Stimulated activated naive CD4-positive, alpha-beta T cell treated with Interleukin-2 at 50 U/mL for 16 hours (primary cell): ENCODE measurements around the gene LHFPL5.

Experiments used
- DNase-seq: peaks from one replicate; lab custom pipeline; 2025; lab: John Stamatoyannopoulos, UW

Gene LHFPL5

GRCh38 chr6:35804996-35805736 lies at the start of gene LHFPL5:
Gene LHFPL5, plus strand, starts transcription at chr6:35805352. Its CDS starts 319 bp downstream, at chr6:35805671.
- DNase-seq, result no peak

DNA sequence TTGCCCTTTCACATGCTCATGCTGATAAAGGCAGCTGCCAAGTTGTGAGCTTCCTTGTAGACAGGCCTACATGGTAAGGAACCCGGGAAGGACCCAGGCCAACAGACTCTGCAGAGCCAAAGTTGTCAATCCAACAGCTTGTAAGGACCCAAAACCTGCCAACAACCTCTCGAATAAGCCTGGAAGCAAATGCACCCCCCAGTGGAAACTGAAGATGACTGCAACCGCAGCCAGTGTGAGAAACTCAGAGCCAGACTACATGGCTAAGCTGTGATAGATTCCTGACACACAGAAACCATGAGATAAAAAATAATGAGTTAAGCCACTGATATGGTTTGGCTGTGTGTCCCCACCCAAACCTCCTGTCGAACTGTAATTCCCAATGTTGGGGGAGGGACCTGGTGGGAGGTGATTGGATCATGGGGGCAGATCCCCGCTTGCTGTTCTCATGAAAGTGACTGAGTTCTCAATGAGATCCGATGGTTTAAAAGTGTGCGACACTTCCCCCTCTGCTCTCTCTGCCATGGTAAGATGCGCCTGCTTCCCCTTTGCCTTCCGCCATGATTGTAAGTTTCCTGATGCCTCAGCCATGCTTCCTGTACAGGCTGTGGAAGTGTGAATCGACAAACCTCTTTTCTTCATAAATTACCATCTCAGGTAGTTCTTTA lies 47.6 kb upstream of the LHFPL5 start:
- DNase-seq, result no peak

GRCh38 chr6:35759426-35759825 lies 45.7 kb upstream of the LHFPL5 start:
- no peak for DNase-seq

GRCh38 chr6:35765739-35766138 lies 39.4 kb upstream of the LHFPL5 start:
- DNase-seq, result no peak

GRCh38 chr6:35769211-35769610 lies 35.9 kb upstream of the LHFPL5 start:
- DNase-seq, result no peak

DNA sequence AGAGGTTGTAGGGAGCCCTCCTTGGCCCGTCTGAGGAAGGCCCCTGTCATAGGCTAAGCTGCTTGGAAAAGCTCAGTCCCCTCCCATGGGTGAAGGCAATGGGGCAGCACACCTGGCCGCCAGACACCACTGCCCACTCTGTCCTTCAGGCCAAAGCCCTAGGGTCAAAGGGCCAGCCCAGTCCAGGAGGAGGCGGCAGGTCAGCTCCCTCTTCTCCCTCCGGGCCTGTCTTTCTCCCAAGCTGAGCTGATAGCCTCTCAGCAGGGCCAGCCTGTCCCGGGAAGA lies 33.9 kb upstream of the LHFPL5 start:
- DNase-seq, result no peak

DNA sequence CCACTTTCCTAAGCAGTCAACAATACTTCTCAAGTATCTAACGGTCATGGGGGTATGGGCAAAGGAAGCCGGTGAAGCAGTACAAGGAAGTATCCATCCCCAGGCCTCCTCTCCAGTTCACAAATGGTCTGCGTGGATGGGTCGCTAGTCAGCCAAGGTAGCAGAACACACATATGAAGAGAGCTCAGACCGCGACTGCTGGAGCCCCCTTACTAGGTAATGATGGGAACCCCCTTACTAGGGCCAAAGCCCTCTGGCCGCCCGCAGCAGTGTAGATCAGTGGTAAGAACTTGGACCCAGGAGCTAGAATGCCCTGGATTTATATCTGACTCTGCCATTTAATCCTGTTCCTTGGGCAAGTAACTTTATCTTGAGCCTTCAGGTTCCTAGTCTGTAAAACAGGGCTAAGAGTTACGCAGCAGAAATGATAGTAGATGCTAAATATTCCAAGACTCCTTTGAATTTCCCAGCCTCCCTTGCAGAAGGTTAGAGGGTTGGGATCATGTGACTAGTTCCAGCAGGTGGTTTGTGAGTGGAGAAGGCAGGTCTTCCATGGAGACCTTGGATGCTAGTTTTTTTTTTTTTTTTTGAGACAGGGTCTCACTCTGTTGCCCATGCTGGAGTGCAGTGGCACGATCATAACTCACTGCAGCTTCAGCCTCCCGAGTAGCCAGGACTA lies 30.9 kb upstream of the LHFPL5 start:
- DNase-seq, result no peak

- no peak for DNase-seq
Observed at GRCh38 chr6:35775031-35775430, 30.1 kb upstream of the LHFPL5 start.

DNA sequence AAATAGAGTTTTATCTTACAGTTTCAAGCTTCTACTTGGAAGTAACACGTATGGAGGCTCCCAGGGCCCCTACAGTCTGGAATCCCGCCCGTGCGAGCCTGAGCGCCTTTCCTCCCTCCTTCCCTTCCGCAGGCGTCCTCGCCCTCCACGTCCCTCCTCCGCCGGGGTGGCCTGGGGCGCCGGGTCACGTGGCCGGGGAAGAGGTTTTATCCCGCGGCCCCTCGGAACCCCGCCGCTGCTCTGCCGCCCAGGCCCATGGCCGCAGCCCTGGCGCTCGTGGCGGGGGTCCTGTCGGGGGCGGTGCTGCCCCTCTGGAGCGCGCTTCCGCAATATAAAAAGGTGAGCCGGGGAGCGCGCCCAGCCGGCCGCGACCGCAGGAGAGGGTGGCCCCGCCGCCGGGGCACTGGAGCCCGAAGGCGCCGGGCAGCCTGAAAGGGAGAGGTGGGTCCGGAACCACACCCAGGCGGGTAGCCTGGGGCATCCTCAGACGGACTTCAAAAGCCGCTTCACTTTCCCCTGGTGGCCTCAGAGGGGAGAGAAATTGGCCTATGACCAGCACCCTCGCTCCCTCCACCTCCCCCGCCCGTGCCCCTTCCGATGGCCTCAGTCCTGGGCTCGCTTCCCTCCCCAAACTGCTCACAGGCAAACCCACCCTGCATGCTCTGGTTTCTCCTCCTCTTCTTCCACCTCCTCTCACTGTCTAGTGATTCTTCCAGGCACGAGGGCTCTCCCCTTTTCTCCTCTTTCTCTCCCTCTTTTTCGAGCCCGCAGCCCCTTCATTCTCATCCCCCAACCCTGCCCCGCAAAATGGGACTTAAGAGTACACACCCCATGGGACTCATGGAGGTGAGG lies 28.6 kb upstream of the LHFPL5 start, which contains the start of gene CLPSL2:
CLPSL2 (plus strand) TSS at position 235 of the 852 bp plus-strand sequence; CDS start at position 256, 21 bp downstream.
- DNase-seq, result no peak

GRCh38 chr6:35777356-35778102 lies 27.6 kb upstream of the LHFPL5 start:
- no peak for DNase-seq

DNA sequence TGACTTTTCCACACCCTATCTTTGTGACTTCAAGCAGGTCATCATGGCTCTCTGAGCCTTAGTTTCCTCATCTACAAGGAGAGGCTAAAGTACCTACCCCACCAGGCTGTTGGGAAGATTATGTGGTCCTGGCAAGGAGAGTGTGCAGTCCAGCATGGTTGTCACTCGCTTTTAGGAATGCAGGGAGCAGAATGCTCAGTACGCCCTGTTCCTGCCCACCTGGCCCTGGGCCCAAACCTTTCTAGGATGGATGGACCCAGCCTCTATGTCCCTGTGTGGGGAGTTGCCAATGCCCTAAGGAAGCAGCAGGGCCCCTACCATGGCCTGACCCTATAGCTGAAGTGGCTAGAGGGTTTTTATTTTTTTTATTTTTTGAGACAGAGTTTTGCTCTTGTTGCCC lies 26.7 kb upstream of the LHFPL5 start:
- DNase-seq, result no peak

DNA sequence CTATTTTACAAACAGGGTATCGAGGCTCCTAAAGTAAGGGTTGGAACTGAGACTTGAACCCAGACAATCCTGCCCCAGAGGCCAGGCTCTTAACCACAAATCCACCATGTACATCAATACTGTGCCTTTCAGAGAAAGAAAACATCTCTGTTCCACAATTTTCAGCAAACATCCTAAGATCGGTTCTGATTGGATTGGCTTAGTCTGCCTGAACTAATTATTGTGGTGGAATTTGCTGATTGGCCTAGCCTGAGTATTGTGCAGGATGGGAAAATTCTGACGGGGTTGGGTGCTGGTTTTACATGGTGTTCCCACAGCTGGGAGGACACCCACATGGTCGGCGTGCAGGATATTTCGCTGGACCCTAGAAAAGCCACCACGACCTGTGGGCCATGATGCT lies 24.4 kb upstream of the LHFPL5 start, which contains the start of gene CLPSL1:
CLPSL1 (plus strand) TSS at position 301 of the 400 bp plus-strand sequence; CDS start at position 393, 92 bp downstream.
- DNase-seq, result no peak

DNA sequence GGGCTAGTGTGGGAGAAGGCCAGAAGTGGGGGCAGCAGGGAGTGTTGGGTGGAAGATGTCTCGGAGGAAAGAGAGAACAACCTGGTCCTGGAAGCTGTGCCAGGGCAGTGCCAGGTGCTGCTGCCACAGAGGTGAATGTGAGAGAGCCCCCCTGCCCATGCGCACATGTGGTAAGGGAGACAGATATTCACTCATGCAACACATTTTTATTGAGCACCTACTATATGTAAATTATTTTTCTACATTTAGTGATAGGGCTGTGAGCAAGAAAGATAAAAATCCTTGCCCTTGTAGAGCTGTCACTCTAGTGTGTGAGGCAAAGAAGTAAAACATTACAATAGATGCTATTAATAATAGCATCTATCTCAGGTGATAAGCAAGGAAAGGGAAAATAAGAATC lies 23.9 kb upstream of the LHFPL5 start:
- DNase-seq, result no peak

- no peak for DNase-seq
Observed at GRCh38 chr6:35782424-35782823, 22.7 kb upstream of the LHFPL5 start.

DNA sequence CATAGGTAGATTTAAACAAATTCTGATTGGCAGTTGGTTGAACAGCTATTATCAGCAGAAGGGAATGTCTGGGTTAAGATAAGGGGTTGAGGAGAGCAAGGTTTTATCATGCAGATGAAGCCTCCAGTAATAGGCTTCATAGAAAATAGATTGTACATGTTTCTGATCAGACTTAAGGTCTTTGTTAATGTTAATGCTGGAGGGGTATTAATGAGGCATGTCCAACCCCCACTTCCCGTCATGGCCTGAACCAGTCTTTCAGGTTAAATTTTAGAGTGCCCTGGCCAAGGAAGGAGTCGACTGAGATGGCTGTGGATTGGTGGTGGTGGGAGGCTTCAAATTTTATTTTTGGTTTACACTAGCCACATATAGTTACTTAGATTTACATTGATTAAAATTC lies 21.0 kb upstream of the LHFPL5 start:
- no peak for DNase-seq

GRCh38 chr6:35786272-35786671 lies 18.9 kb upstream of the LHFPL5 start:
- DNase-seq, result no peak

GRCh38 chr6:35786810-35787209 lies 18.3 kb upstream of the LHFPL5 start:
- no peak for DNase-seq

DNA sequence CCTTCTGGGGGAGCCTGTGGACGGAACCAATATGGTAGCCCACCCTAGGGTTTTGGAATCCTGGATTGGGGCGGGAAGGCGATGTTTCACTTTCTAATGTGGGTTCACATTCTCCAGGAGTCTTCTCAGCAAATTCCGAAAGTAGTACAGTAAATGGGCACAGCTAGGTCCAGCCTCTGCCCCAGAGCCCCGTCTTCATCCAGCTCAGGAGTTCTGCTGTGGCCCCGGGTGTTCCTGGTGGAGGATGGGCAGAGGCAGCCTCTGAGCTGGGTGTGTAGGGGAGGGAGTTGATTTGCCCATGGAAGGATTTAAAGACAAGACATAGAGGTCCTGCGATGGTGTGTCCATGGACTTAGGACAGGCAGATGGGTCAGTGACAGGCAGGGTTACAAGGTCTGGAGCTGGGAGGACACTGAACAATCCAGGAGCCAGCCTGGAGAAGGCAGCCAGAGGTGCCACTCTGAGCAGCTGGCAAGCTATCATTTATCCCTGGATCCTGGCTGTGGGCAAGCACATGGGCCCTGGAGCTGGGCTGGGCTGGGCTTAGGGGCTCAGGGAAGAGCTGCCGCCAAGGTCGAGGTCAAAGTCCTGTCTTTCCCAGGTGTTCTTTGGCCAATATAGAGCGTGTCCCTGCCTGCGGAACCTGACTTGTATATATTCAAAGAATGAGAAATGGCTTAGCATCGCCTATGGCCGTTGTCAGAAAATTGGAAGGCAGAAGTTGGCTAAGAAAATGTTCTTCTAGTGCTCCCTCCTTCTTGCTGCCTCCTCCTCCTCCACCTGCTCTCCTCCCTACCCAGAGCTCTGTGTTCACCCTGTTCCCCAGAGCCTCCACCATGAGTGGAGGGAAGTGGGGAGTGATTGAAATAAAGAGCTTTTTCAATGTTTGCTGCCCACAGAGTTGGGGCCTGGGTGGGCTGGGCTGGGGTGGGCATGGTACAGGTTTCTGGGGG lies 17.6 kb upstream of the LHFPL5 start:
- DNase-seq, result no peak

DNA sequence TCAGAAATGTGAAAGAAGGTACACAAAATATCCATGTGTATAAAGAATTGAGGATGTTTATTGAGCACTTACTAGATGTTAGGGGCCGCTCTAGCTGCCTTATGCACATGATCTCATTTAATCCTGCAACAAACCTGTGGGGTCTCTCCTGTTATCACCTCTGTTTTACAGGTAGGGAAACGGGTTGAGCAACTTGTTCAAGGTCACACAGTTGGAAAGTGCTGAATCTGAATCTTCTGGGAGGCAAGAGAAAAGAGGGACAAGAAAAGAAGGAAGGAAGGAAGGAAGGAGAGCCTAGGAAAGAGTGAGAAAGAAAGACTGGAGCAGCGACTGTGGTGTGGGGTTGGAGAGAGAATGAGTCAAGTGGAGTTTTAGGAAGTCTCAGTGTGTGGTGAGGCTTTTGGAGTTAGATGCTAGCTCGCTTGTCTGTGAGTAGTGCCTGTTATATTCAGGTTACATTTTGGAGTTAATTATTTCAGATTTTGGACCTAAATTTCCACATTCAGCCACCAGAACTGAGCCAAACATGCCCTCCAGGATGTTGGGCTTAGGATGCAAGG lies 16.6 kb upstream of the LHFPL5 start:
- no peak for DNase-seq

- no peak for DNase-seq
Observed at GRCh38 chr6:35790683-35791082, 14.5 kb upstream of the LHFPL5 start.
